SK-N-SH (cell line): ENCODE data around the gene CCDC81. TPM values are rescaled to one million over a fixed set of nuclear protein-coding genes. Genes with fewer than 3 reads are reported as not detected.

Source experiments
- CTCF ChIA-PET: fragments of 300-600, 350-600 bp; formaldehyde crosslinking; extraction: SDS; loops from one replicate; lab custom pipeline; 2021; lab: Yijun Ruan, JAX
- POLR2A ChIA-PET: fragments of 350-600 bp; sonication (Branson Sonifier 250); formaldehyde crosslinking; extraction: SDS; loops from one replicate; lab custom pipeline; 2020; ENCODE audit warnings: antibody characterized with exemption, inconsistent platforms; lab: Yijun Ruan, JAX
- DNase-seq: peaks from one replicate; pipeline ENCODE4 v3.0.0; 2012
- H2AFZ ChIP-seq: fragments of 200-600 bp; sonication (generic); 2 replicates; pipeline ENCODE4 v1.8.1; 2016; ENCODE audit warnings: antibody characterized with exemption, mild to moderate bottlenecking, low read depth
- H3F3A ChIP-seq: fragments of 200-600 bp; sonication (generic); replicated peaks from 2 replicates; pipeline ENCODE3; 2016; ENCODE audit warnings: antibody characterized with exemption, mild to moderate bottlenecking; ENCODE audit not compliant: insufficient read depth
- H3K27ac ChIP-seq, 2 experiments: fragments of 200-500 bp in 1 of 2; fragments of 200-600 bp in 1 of 2; sonication (Bioruptor generic) in 1 of 2; sonication (generic), shearing (Covaris generic) in 1 of 2; 2 replicates each; pipeline versions ENCODE4 v1.5.1 to v1.6.1; 2014 to 2016; ENCODE audit warnings: low read depth in 2 of 2, inconsistent platforms in 1 of 2, low read length in 1 of 2, mild to moderate bottlenecking in 1 of 2, mixed read lengths in 1 of 2
- H3K27me3 ChIP-seq: fragments of 200-600 bp; sonication (generic), shearing (Covaris generic); 2 replicates; pipeline ENCODE4 v1.6.1; 2016; ENCODE audit warnings: mixed run types; ENCODE audit not compliant: insufficient read depth
- H3K36me3 ChIP-seq, 2 experiments: fragments of 200-500 bp in 1 of 2; fragments of 200-600 bp in 1 of 2; sonication (Bioruptor generic) in 1 of 2; sonication (generic) in 1 of 2; replicated peaks in 1 of 2; 2 replicates each; pipeline versions ENCODE3 to v1.5.1; 2014 to 2016; ENCODE audit warnings: low read length in 1 of 2, mild to moderate bottlenecking in 1 of 2; ENCODE audit not compliant: insufficient read depth in 2 of 2, control insufficient read depth in 1 of 2
- H3K4me1 ChIP-seq, 2 experiments: fragments of 200-500 bp in 1 of 2; fragments of 200-600 bp in 1 of 2; sonication (Bioruptor generic) in 1 of 2; sonication (generic), shearing (Covaris generic) in 1 of 2; 2 replicates each; pipeline versions ENCODE4 v1.5.1 to v1.6.1; 2014 to 2016; ENCODE audit warnings: low read depth in 1 of 2, low read length in 1 of 2, mixed run types in 1 of 2; ENCODE audit not compliant: insufficient read depth in 2 of 2, control insufficient read depth in 1 of 2
- H3K4me2 ChIP-seq: fragments of 200-600 bp; sonication (generic), shearing (Covaris generic); 2 replicates; pipeline ENCODE4 v1.6.1; 2017; ENCODE audit warnings: mixed run types
- H3K4me3 ChIP-seq, 2 experiments: fragments of 200-500 bp in 1 of 2; fragments of 200-600 bp in 1 of 2; sonication (Bioruptor generic) in 1 of 2; sonication (generic), shearing (Covaris generic) in 1 of 2; 2 replicates each; pipeline versions ENCODE4 v1.5.1 to v1.8.1; 2014 to 2016; ENCODE audit warnings: low read depth in 2 of 2, inconsistent platforms in 1 of 2, low read length in 1 of 2, mild to moderate bottlenecking in 1 of 2, mixed read lengths in 1 of 2, moderate library complexity in 1 of 2
- H3K79me2 ChIP-seq: fragments of 200-600 bp; sonication (generic); 2 replicates; pipeline ENCODE4 v1.8.1; 2017; ENCODE audit warnings: mild to moderate bottlenecking; ENCODE audit not compliant: insufficient read depth
- H3K9ac ChIP-seq: fragments of 200-600 bp; sonication (generic); 2 replicates; pipeline ENCODE4 v1.6.1; 2017; ENCODE audit warnings: mixed run types
- H3K9me2 ChIP-seq: fragments of 200-600 bp; sonication (generic); 2 replicates; pipeline ENCODE4 v1.6.1; 2017; ENCODE audit warnings: mixed run types
- H3K9me3 ChIP-seq: fragments of 200-600 bp; sonication (generic); 2 replicates; pipeline ENCODE4 v1.6.1; 2017; ENCODE audit warnings: mixed run types, mild to moderate bottlenecking, moderate library complexity
- H4K20me1 ChIP-seq: fragments of 200-600 bp; sonication (generic); 2 replicates; pipeline ENCODE4 v1.6.1; 2017; ENCODE audit warnings: mild to moderate bottlenecking, mixed run types; ENCODE audit not compliant: insufficient read depth
- ELF1 ChIP-seq: IDR thresholded peaks from 2 replicates; pipeline ENCODE4 v1.4.0; 2012
- EZH2phosphoT487 ChIP-seq: fragments of 200-600 bp; sonication (generic); IDR thresholded peaks from 2 replicates; pipeline ENCODE4 v1.6.1; 2017; ENCODE audit warnings: low read depth, mixed run types, mild to moderate bottlenecking, antibody characterized with exemption, moderate library complexity, borderline replicate concordance
- FOXJ3 ChIP-seq: sonication (generic); formaldehyde crosslinking; IDR thresholded peaks from 2 replicates; pipeline ENCODE4 v1.5.1; 2020; ENCODE audit warnings: mild to moderate bottlenecking, missing genetic modification reagents
- FOXM1 ChIP-seq: IDR thresholded peaks from 2 replicates; pipeline ENCODE4 v1.4.0; 2012; ENCODE audit warnings: low read depth, mild to moderate bottlenecking
- GABPA ChIP-seq: IDR thresholded peaks from 2 replicates; pipeline ENCODE4 v1.4.0; 2012; ENCODE audit warnings: low read depth, mild to moderate bottlenecking
- MAX ChIP-seq: IDR thresholded peaks from 2 replicates; pipeline ENCODE4 v1.4.0; 2012; ENCODE audit warnings: low read depth
- MEF2A ChIP-seq: IDR thresholded peaks from 2 replicates; pipeline ENCODE4 v1.4.0; 2012; ENCODE audit warnings: low read depth, borderline replicate concordance
- PBX3 ChIP-seq: IDR thresholded peaks from 2 replicates; pipeline ENCODE4; 2012
- POLR2AphosphoS5 ChIP-seq: IDR thresholded peaks from 2 replicates; pipeline ENCODE4 v1.6.1; 2012; ENCODE audit warnings: low read depth, low read length
- RCOR1 ChIP-seq: fragments of 150-350 bp; IDR thresholded peaks from 2 replicates; pipeline ENCODE4 v1.6.1; 2017; ENCODE audit warnings: antibody characterized with exemption, low read length
- SIN3A ChIP-seq: IDR thresholded peaks from 2 replicates; pipeline ENCODE4 v1.6.1; 2012; ENCODE audit warnings: low read depth, mild to moderate bottlenecking, low read length, moderate library complexity, borderline replicate concordance
- TCF12 ChIP-seq: IDR thresholded peaks from 2 replicates; pipeline ENCODE4 v1.4.0; 2012
- TEAD4 ChIP-seq: IDR thresholded peaks from 2 replicates; pipeline ENCODE4 v1.4.0; 2012; ENCODE audit warnings: mild to moderate bottlenecking, borderline replicate concordance; ENCODE audit not compliant: insufficient read depth
- USF1 ChIP-seq: IDR thresholded peaks from 2 replicates; pipeline ENCODE4 v1.4.0; 2012; ENCODE audit warnings: low read depth, borderline replicate concordance
- YY1 ChIP-seq: IDR thresholded peaks from 2 replicates; pipeline ENCODE4 v1.4.0; 2012; ENCODE audit warnings: low read depth, mild to moderate bottlenecking
- ZBTB33 ChIP-seq: IDR thresholded peaks from 2 replicates; pipeline ENCODE4 v1.4.0; 2012; ENCODE audit warnings: low read depth, borderline replicate concordance
- WGBS: methylation state at CpG from one replicate; pipeline ENCODE4 v1.1.6; 2017; ENCODE audit warnings: low lambda C conversion rate; 5-methylcytosine and 5-hydroxymethylcytosine counted together
- polyA plus RNA-seq, 3 experiments: library from polyadenylated mRNA; depleted of rRNA; stranded (reverse); fragments of >200 nt; gene quantifications; 2 replicates each; pipeline ENCODE4 v1.2.3, GENCODE V29; 2012

CCDC81 gene
- polyA plus RNA-seq, 1 of the 3 experiments (the other 2 are of a cell fraction), result 0.49 TPM

GRCh38 chr11:86395061-86395551, 20.4 kb downstream of the CCDC81 start:
- Histone ChIP-seq H3K9me3 (no peaks in the 10 kb centered on the region), H4K20me1 (no peaks in the 10 kb centered on the region), H3K9ac (no peak overlapping the region), H3K4me2 (no peak overlapping the region), H3K4me1 (peaks cover 0 to 7% of the 10 kb centered on the region in 2 experiments; a peak in 1 of 4 replicates), H3K9me2 (no peaks in the 10 kb centered on the region), H3K27me3 (no peaks in the 10 kb centered on the region), H3K36me3 (no peaks in the 10 kb centered on the region), H3F3A (no peaks in the 10 kb centered on the region), H3K4me3 (no peak overlapping the region), H3K27ac (no peak overlapping the region), H2AFZ (no peak overlapping the region), H3K79me2 (no peaks in the 10 kb centered on the region)
- DNase-seq, result no peak
- no peak for TF ChIP-seq TCF12
- TF ChIP-seq MAX, result no peak
- no peak for TF ChIP-seq GABPA
- TF ChIP-seq ZBTB33, result no peak
- TF ChIP-seq ELF1, result no peak
- no peak for TF ChIP-seq EZH2phosphoT487
- TF ChIP-seq RCOR1, result no peak
- no peak for TF ChIP-seq YY1
- TF ChIP-seq FOXJ3, result no peak
- no peak for TF ChIP-seq PBX3
- no peak for TF ChIP-seq MEF2A
- no peak for TF ChIP-seq TEAD4
- TF ChIP-seq FOXM1, result no peak
- no peak for TF ChIP-seq POLR2AphosphoS5
- no peak for TF ChIP-seq SIN3A
- TF ChIP-seq USF1, result no peak
- WGBS, result 79% methylated on average over 6 of the region's 6 CpGs
- POLR2A ChIA-PET, result no interaction called here
- CTCF ChIA-PET, result interaction anchor here (1.4 kb wide), 1 partner anchor 10 kb away, joined by 4 read pairs; no protein-coding TSS in a partner anchor
